ENCODE measurements around the gene MVD. TPM values are rescaled to one million over a fixed set of nuclear protein-coding genes. Genes with fewer than 3 reads are reported as not detected.
"Not testable (repeated sequence)": the region's sequence is repeated elsewhere in the genome, so short reads cannot be mapped to it uniquely, and the experiment has no call there.

MVD gene
- total RNA-seq, 4 donors from 2014 or later = 32.7 to 49.4 (median 39.9) TPM

DNA sequence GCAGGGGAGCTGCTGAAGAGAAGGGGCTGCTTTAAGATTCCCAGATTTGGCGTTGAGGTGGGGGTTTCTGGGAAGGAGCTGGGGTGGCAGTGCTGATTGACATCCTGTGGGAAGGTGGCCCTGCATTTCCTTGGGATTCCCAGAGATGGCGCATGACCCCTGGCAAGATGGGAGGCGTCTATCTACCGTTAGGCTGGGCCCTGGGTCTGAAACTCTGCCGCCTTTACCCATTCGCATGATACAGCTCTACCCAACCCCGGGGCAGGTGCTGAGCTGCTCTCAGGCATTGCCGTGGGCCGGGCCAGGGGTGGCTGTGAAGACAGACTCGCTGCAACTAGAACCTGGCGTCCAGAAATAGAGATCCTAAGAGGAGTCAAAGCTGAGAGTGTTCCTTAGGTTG is 9.9 kb upstream of the MVD start:
- no peak for TF ChIP-seq EP300 (IDR thresholded peaks at IDR 0.05)
- TF ChIP-seq, protein P1, sequence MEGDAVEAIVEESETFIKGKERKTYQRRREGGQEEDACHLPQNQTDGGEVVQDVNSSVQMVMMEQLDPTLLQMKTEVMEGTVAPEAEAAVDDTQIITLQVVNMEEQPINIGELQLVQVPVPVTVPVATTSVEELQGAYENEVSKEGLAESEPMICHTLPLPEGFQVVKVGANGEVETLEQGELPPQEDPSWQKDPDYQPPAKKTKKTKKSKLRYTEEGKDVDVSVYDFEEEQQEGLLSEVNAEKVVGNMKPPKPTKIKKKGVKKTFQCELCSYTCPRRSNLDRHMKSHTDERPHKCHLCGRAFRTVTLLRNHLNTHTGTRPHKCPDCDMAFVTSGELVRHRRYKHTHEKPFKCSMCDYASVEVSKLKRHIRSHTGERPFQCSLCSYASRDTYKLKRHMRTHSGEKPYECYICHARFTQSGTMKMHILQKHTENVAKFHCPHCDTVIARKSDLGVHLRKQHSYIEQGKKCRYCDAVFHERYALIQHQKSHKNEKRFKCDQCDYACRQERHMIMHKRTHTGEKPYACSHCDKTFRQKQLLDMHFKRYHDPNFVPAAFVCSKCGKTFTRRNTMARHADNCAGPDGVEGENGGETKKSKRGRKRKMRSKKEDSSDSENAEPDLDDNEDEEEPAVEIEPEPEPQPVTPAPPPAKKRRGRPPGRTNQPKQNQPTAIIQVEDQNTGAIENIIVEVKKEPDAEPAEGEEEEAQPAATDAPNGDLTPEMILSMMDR (IDR thresholded peaks at IDR 0.05) = no peak
- no peak for TF ChIP-seq POLR2A (IDR thresholded peaks at IDR 0.05)
- Histone ChIP-seq H3K36me3 (peaks cover 0 to 62% (median 0%) of the 10 kb centered on the region in 3 donors), H3K27me3 (no peaks in the 10 kb centered on the region), H3K4me3 (no peak overlapping the region), H3K4me1 (no peaks in the 10 kb centered on the region), H3K27ac (no peak overlapping the region), H3K9me3 (no peaks in the 10 kb centered on the region)
- no peak for DNase-seq (ENCODE audit: low spot score in 2 of 2)
- 54 to 60% methylated on average over 11 of the region's 11 CpGs for WGBS, 2 donors

DNA sequence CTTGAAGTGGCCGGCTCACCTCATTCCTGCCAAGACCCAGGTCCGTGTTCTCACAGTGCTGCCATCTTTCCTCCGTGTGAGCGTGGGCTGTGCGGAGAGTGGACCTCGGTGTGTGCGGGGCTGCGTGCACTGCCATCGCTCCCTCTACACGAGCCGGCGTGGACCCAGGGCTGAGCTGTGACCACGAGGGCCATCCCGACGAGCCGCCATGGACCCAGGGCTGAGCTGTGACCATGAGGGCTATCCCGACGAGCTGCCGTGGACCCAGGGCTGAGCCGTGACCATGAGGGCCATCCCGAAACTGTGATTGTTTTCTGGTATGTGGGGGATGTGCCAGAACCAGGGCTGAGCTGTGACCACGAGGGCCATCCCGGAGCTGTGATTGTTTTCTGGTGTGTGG is 8.9 kb upstream of the MVD start:
- WGBS, 2 donors = 86 to 90% methylated on average over 10 to 23 of the region's 23 CpGs
- Histone ChIP-seq H3K4me3 (no peak overlapping the region), H3K27me3 (no peaks in the 10 kb centered on the region), H3K9me3 (no peaks in the 10 kb centered on the region), H3K36me3 (peaks cover 0 to 64% (median 0%) of the 10 kb centered on the region in 3 donors), H3K27ac (no peak overlapping the region), H3K4me1 (no peaks in the 10 kb centered on the region)
- DNase-seq (ENCODE audit: low spot score in 2 of 2) = no peak
- TF ChIP-seq EP300 (IDR thresholded peaks at IDR 0.05) (no peak), POLR2A (IDR thresholded peaks at IDR 0.05) (no peak)
- TF ChIP-seq, protein P1 (IDR thresholded peaks at IDR 0.05) = no peak

DNA sequence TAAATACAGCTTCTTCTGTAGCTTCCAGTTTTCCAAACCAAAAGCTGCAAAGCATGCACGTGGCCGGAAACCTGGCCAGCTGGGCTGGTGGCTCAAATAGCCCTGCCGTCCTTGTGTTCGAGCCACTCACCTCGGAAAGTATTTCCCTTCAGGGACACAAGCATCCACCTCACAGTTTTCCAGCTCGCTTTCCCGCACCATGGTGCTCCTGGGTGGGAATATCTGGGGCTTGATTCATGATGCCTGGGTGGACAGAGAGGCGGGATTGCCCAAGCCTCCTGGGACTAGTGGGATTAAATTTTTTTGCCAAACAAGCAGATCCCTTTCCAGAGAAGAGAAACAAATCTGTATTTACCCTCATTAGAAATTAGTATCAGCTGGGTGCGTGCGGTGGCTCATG is 7.1 kb upstream of the MVD start:
- no peak overlapping the region for H3K4me3 ChIP-seq
- WGBS, 2 donors = 81 to 84% methylated on average over 10 of the region's 10 CpGs
- no peak overlapping the region for H3K27ac ChIP-seq
- no peaks in the 10 kb centered on the region for H3K9me3 ChIP-seq
- peaks cover 0 to 46% (median 0%) of the 10 kb centered on the region in 3 donors for H3K36me3 ChIP-seq
- TF ChIP-seq, protein P1 (IDR thresholded peaks at IDR 0.05) = no peak
- TF ChIP-seq POLR2A (IDR thresholded peaks at IDR 0.05) (no peak), EP300 (IDR thresholded peaks at IDR 0.05) (no peak)
- no peaks in the 10 kb centered on the region for H3K27me3 ChIP-seq
- H3K4me1 ChIP-seq = no peaks in the 10 kb centered on the region
- DNase-seq (ENCODE audit: low spot score in 2 of 2) = no peak

DNA sequence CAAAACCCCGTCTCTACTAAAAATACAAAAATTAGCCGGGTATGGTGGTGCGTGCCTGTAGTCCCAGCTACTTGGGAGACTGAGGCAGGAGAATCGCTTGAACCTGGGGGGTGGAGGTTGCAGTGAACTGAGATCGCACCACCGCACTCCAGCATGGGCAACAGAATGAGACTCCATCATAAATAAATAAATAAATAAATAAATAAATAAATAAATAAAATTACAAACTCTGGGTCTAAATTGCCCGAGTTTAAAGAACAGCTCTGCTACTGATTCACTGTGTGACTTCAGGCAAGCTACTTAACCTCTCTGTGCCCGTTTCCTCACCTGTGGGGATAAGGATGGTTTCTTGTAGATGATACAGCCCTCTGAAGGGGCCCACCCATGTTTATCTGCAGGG is 6.6 kb upstream of the MVD start:
- H3K36me3 ChIP-seq = peaks cover 0 to 41% (median 0%) of the 10 kb centered on the region in 3 donors
- DNase-seq (ENCODE audit: low spot score in 2 of 2); H3K27ac ChIP-seq; H3K27me3 ChIP-seq; H3K9me3 ChIP-seq; H3K4me1 ChIP-seq; H3K4me3 ChIP-seq: not testable (repeated sequence)
- whole genome bisulfite sequencing, 2 donors = 89 to 97% methylated on average over 8 of the region's 8 CpGs

DNA sequence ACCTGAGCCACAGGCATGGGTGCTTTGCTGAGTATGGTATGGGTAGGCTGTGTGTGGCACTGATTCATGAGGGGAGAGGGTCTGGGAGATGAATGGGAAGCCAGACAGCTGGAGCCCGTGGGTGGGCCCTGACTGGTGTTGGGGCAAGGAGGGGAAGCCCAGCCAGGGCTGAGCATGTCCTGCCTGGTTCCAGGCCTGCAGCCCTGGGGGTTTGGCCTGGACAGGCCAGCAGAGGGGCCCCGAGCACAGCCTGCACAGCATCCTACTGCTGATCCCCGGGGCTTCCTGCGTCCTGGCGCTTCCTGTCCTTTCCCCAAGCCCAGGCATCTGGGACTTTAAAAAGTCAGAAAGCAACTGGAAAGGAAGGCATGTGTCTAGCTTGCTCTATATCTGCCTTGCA is 4.6 kb upstream of the MVD start:
- Histone ChIP-seq H3K27ac (no peak overlapping the region), H3K36me3 (peaks cover 0 to 23% (median 0%) of the 10 kb centered on the region in 3 donors), H3K9me3 (no peaks in the 10 kb centered on the region), H3K4me3 (no peak overlapping the region), H3K4me1 (peaks cover 0 to 13% (median 4%) of the 10 kb centered on the region in 4 donors), H3K27me3 (no peaks in the 10 kb centered on the region)
- TF ChIP-seq, protein P1 (IDR thresholded peaks at IDR 0.05) = no peak
- TF ChIP-seq POLR2A (IDR thresholded peaks at IDR 0.05) = no peak
- no peak for TF ChIP-seq EP300 (IDR thresholded peaks at IDR 0.05)
- DNase-seq (ENCODE audit: low spot score in 2 of 2) = no peak
- WGBS, 2 donors = 47 to 54% methylated on average over 5 of the region's 5 CpGs

DNA sequence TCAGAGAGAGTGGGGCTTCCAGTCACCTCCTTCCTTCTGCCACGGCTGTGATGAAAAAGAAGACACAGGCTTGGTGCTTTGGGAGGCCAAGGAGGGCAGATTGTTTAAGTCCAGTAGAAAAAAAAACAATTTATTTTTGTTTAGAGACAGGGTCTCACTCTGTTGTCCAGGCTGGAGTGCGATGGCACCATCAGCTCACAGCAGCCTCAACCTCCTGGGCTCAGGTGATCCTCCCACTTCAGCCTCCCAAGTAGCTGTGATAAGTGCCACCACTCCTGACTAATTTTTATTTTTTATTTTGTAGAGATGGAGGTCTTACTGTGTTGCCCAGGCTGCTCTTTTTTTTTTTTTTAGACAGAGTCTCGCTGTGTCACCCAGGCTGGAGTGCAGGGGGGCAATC is 2.7 kb upstream of the MVD start:
- Histone ChIP-seq H3K36me3 (peaks cover 0 to 13% (median 0%) of the 10 kb centered on the region in 3 donors), H3K4me1 (peaks cover 0 to 27% (median 10%) of the 10 kb centered on the region in 4 donors), H3K27ac (no peak overlapping the region), H3K9me3 (no peaks in the 10 kb centered on the region), H3K27me3 (no peaks in the 10 kb centered on the region), H3K4me3 (no peak overlapping the region)
- TF ChIP-seq EP300 (IDR thresholded peaks at IDR 0.05) (no peak), POLR2A (IDR thresholded peaks at IDR 0.05) (no peak)
- TF ChIP-seq, protein P1 (IDR thresholded peaks at IDR 0.05) = no peak
- DNase-seq (ENCODE audit: low spot score in 2 of 2) = no peak
- 82 to 92% methylated on average over 3 of the region's 3 CpGs for WGBS, 2 donors

All from tibial nerve (tissue), 4 donors.